Stimulated activated CD4-positive, alpha-beta T cell treated with anti-CD3 and anti-CD28 coated beads, TNF-alpha, amount 100 ng/mL, for 4 hours (primary cell): Measurements from ENCODE around the gene CDCP1.

Experiments used
- DNase-seq, 3 experiments: peaks; one replicate each; pipeline ENCODE4 v3.0.0-alpha.2; 2020; ENCODE audit warnings: low read depth in 3 of 3

CDCP1 gene

GRCh38 chr3:45145681-45146614 lies at the start of gene CDCP1:
TSS of gene CDCP1 (minus strand) at chr3:45146378. CDS start at chr3:45146287, 91 bp downstream.
- DNase-seq = no peak

- no peak for DNase-seq
Observed at GRCh38 chr3:45194791-45195190, 48.6 kb upstream of the CDCP1 start.

- no peak for DNase-seq
Observed at GRCh38 chr3:45191924-45192417, 45.8 kb upstream of the CDCP1 start.

GRCh38 chr3:45191424-45191823 lies 45.2 kb upstream of the CDCP1 start:
- DNase-seq = no peak

- no peak for DNase-seq
Observed at GRCh38 chr3:45188719-45189659, 42.8 kb upstream of the CDCP1 start.

GRCh38 chr3:45187694-45188141 lies 41.5 kb upstream of the CDCP1 start:
- DNase-seq = no peak

- no peak for DNase-seq
Observed at GRCh38 chr3:45186871-45187270, 40.7 kb upstream of the CDCP1 start.

GRCh38 chr3:45185461-45185860 lies 39.3 kb upstream of the CDCP1 start:
- no peak for DNase-seq

- DNase-seq = no peak
Observed at GRCh38 chr3:45185052-45185451, 38.9 kb upstream of the CDCP1 start.

GRCh38 chr3:45183872-45184262 lies 37.7 kb upstream of the CDCP1 start:
- no peak for DNase-seq

- no peak for DNase-seq
Observed at GRCh38 chr3:45182915-45183871, 37.0 kb upstream of the CDCP1 start.

- no peak for DNase-seq
Observed at GRCh38 chr3:45181496-45181895, 35.3 kb upstream of the CDCP1 start.

GRCh38 chr3:45180899-45181298 lies 34.7 kb upstream of the CDCP1 start:
- no peak for DNase-seq

GRCh38 chr3:45180051-45180450 lies 33.9 kb upstream of the CDCP1 start:
- no peak for DNase-seq

GRCh38 chr3:45179163-45179562 lies 33.0 kb upstream of the CDCP1 start:
- no peak for DNase-seq

- no peak for DNase-seq
Observed at GRCh38 chr3:45178183-45179023, 32.2 kb upstream of the CDCP1 start.

- no peak for DNase-seq
Observed at GRCh38 chr3:45176912-45177311, 30.7 kb upstream of the CDCP1 start.

GRCh38 chr3:45174234-45174633 lies 28.1 kb upstream of the CDCP1 start:
- DNase-seq = no peak

- no peak for DNase-seq
Observed at GRCh38 chr3:45173776-45174175, 27.6 kb upstream of the CDCP1 start.

- DNase-seq = no peak
Observed at GRCh38 chr3:45171283-45171682, 25.1 kb upstream of the CDCP1 start.
